ENCODE data around the gene NTMT1.

NTMT1 gene

DNA sequence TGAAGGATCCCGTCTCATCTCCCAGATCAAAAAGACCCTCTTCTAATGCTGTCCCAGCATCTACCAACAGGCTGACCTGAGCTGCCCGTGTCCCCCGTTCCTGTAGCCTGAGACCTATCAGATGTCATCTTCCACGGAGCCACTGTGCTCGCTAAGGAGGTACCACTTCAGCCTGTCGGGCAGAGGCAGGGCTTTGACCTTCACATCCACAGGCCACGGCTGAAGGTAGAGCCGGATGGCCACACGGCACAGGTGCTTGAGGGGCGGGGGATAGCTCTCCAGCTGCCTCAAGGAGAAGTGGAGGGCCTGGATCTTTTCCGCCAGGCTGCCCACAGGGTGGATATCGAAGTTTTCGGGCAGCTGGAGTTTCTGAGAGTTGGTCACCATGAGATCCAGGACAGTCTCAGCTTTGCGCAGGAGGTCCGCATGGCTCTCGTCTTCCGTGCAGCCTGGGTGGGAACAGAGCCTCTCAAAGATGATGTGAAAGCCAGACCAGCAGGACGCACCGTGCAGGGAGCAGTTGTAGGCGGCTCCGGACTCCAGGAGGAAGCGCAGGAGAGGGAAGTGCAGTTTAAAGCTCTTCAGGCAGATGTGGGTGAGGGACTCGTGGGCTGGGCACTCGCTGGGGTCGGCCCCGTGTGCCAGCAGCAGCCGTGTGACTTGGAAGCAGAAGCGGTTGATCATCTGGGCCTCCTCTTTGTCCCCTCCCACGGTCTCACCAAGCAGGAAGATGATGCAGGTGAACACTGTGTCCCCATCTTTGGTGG is 11.9 kb downstream of the NTMT1 start:
- DNase-seq, result no peak

DNA sequence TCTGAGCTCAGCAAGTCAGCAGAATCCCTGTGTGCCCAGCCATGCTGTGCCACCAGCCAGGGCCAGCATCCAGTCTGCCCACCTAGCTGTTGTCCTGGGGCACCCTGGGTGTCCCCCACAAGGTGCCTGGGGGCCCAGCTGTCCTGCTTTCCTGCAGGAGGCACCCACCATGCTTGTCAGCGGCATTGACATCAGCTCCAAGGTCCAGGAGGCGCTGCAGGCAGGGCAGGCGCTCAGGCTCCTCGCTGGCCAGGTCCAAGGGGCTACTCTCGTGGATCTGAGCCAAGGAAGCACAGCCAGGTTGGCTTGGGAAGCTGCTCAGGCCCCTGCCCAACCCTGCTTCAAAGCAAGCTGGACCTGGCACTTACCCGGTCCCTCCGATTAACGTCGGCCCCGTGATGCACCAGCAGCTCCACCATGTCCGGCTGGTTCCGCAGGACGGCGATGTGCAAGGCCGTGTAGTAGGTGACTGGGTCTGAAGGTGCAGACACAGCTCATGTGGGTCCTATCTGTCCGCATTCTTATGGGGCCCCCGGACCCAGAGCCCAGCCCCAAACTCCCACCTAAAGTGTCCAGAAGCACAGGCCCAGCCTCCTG is 13.2 kb downstream of the NTMT1 start:
- no peak for DNase-seq

DNA sequence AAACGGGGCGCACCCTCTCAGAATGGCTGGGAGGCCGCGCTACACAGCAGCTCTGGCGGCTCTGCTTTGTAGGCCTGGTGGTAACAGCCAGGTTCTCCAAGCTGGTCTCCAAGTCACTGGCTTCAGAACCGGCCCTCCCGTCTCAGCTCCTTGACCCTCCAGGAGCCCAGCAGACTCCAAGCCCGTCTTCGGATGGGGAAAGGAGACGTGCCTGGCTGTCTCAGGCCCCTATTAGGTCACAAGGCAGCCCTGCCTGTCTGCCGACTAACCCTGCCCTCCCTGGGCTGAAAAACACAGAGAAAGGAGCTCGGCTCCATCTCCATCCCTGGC is 13.8 kb downstream of the NTMT1 start:
- DNase-seq, result no peak

DNA sequence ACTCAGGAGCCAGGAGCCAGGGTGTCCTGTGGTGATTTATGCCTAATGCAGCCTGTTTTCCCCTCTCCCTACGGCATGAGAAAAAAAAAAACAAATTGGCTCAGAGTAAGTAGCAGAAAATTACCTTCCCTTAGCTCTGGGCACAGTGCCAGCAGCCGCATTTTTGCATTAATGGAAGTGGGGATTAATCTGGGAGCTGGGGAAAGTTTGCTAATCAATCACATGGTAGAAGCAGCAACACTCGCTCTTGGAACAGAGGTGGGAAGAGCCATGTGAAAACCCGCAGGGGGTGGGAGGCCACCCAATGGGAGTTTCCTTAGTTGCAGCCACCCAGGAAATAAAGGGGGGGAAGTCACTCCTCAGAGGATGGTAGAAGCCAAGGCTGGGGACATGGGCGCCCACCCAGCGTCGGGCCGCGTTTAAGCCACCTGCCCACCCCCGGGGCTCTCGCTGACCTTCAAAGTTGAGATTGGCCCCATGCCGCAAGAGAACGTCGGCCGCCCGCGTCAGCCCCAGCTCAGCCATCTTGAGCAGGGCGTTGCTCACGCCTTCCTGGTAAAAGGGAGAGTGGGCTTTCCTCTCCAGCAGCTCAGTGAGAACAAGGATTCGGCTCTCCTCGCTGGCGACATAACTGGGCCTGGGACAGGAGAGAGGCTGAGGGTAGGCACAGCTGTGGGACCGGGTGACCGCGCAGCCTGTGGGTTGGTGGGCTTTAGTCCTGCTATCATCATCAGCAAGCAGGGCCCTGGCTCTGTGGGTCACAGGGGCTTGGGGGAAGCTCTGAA is 14.3 kb downstream of the NTMT1 start:
- DNase-seq, result peak; percentile 24

DNA sequence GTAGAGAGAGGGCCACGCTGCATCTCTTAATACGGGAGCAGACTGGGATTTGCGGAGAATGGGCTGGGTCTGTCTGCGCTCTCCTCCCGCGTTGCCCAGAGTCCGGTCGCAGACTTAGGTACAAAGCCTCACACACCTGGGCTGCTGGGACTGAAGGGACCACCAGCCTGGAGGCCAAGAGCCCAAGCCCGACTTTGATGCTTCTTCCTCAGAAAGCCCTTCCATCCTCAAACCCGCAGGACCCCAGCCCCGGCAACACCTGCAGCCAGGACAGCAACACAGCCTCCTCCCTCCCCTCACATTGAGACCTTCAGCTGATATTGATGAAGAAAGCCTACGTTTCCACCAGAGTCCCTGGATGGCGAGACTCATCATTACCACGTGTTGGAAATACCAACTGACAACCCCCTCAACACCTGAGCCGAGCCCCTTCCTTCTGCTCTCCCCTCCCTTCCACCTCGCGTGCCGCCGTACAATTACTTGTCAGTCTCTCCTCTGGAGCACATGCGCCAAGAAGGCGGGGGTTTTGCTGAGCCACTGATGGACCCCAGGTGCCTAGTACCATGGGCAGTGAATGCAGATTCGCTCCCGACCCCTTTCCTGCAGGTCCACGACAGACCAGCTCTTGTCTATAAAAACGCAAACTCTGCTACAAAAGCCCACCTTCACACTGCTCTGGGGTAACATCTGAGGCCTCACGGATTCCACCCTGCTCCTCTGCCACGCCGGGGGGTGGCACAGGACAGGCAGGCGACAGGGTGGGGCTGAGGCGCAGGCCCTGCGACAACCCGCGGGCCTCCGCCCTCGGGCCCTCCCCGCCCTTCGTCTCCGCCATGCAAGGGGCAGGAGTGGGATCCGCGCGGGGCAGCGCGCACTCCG is 15.1 kb downstream of the NTMT1 start:
- DNase-seq, result no peak

DNA sequence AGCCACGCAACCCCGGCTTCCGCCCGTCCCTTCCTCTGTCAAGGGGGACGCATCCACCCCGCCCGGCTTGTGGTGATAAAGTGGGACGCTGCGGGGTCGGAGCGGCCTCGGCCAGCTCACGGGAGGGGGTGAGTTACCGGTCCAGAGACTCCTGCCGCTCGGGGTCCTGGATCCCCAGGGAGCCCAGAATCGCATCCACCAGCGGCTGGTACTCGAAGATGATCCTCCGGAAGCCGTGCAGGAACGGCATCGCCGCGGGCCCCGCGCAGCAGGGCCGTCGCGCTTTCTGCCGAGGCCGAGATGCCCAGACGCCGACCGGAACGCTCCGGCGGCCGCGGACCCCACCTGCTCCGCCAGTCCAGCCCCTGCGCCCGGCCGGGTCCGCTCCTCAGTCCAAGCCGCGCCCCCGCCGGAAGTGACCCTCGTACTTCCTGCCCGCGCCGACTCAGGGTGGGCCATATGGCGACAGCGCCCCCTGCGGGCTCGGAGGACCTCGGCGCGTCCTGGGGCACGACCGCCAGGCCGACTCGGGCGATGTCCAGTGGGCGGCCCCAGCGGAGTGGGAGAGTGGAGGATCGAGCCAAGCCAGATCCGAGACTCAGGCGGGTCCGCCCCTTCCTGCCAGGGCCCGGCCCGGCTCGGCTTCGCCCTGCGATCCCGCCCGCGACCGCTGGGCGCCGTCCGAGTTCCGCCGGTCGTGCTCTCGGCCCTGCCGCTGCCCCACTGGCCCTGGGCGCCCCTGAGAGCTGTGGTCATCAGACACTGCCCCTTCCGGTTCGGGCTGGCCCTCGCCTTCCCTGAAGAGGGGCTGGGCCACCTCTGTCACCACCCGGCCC is 16.0 kb downstream of the NTMT1 start, which contains the start of gene ASB6:
Gene ASB6 (minus strand): TSS at position 402 of the 836 bp plus-strand sequence. CDS start 152 bp downstream, at position 250.
- DNase-seq, result peak; percentile 68

DNA sequence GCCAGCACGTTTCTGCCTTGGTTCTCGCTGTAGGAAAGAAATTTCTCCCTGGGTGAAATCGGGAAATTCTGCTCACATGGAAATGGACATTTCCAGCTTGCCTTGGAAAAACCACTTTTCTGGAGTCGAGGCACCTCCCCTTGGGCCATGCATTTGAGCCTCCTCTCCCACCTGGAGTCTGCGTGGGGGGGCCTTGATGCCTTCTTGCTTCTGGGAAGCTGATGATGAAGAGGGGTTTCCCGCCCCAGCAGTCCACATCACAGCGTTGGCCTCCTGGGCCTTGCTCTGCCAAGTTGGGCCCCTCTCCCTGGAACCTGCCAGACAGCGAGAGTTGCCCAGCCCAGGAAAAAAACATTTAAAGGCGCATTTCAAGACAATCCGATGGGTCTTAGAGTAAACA is 17.7 kb downstream of the NTMT1 start:
- no peak for DNase-seq

DNA sequence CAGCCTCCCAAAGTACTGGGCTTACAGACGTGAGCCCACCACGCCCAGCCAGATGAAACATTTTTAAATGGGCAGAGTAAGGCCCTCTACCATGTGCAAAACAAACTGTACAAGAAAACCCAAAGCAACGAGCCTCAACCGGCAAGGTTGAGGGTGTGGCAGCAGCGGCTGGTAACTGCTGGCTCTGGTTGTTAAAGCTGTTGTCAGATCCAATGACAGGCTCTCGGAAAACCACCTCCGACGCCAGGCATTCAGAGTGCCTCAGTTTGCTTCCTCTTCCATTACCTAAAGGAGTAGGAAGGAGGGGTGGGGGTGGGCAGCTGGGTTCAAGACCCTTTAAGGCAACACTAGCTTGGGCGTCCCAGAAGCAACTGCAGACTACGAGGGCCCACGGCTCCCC is 18.4 kb downstream of the NTMT1 start:
- no peak for DNase-seq

DNA sequence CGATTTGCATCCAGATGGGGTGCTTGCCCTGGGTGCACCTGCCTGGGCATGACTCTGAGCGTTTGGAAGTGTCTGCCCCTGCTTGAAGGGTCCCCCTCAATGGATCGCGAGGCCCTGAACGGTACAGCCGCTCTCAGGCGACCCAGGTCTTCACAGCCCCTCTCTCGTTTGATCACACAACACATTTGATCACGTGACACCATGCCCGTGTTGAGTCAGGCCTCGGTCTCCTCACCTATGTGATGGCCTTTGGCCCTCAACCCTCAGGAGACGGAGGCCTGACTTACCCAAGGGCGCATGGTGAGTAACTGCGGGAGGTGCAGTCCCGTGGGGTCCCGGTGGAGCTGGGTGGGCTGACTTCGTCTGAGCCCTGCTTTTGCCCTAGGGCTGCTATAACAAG is 18.9 kb downstream of the NTMT1 start:
- no peak for DNase-seq

DNA sequence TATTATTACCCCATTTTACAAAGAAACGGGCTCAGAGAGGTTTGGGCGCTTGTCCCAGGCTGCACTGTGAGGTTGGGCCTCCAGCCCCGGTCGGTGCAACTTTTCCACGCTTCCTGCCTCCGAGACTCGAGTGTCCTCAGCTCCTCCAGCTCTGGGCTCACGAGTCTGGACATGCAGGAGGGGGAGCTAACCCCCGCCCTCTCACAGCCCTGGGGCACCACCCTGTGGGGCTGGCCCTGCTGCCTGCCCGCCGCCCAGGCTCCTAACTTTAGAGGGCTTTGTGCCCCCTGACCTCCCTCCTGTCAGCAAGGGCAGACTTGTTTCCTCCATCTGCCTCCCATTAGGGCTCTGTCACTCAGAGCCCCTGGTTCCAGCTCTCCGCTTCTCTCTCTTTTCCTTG is 20.3 kb downstream of the NTMT1 start:
- no peak for DNase-seq

DNA sequence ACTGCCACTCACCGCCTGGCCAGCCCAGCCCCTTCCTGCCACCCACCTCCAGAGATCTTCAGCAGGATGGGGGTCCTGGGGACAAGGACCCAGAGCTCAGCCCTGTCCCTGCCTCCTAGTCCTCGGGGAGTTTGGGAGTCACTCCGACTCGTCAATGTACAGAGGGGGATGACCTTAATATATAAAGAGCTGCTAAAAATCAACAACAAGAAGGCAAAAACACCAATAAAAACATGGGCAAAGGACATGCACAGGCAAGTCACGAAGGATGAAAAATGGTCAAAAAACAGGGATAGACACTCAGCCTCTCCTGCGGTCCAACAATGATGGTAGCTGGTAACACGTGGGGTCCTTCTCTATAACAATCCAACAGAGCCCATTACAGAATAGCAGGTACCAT is 20.7 kb downstream of the NTMT1 start:
- DNase-seq, result no peak

DNA sequence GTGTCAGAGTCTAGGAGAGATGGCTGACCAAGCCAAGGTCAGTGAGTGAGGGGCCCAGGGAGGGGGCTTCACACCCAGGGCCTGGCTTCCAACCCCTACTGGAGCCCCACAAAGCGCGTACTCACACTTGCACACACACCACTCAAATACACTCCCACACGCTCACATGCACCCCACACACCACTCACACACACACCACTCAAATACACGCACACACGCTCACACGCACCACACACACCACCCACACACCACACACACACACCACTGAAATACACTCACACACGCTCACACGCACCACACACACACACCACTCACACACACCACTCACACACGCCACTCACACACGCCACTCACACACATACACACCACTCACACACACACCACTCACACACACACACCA is 21.7 kb downstream of the NTMT1 start:
- DNase-seq, result no peak

DNA sequence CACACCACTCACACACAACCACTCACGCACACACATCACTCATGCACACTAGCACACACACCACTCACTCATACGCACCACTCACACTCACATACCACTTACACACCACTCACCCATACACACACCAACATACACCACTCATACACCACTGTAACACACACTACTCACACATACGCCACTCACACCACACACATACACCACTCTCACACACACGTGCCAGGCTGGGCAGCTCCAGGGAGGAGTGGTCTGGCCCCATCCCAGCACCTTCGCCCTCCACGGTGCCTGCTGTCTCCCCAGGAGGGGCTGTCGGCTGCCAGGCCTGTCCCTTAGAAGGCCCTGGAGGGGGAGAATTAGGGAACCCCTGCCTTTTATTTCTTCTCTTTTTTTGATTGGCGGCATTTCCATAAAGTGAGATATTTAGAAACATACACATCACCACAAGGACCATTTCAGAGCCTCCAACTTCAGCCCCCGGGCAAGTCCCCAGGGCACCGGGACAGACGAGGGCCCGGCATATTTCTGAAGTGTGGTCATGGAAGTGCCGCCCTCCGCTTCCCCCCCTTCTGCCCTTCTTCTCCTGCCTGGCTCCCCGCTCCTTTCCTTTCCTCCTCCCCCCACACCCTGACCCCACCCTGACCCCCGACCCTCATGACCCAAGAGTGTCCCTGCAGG is 22.3 kb downstream of the NTMT1 start:
- no peak for DNase-seq

DNA sequence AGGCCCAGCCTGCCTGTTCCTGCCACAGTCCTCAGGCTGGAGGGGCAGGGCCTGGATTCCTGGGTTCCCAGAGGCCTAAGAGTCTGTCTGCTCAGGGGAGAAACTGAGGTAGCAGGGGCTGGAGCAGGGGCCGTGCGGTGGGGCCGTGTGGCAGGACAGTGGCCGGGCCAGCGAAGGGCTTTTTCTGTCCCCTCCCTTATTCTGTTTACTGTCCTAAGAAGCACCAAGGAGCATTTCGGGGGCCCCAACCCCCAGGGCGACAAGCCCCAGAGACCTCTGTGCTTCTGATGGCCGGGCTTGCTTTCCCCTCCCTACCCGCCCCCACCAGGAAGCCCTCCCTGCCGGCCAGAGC is 22.8 kb downstream of the NTMT1 start:
- DNase-seq, result no peak

DNA sequence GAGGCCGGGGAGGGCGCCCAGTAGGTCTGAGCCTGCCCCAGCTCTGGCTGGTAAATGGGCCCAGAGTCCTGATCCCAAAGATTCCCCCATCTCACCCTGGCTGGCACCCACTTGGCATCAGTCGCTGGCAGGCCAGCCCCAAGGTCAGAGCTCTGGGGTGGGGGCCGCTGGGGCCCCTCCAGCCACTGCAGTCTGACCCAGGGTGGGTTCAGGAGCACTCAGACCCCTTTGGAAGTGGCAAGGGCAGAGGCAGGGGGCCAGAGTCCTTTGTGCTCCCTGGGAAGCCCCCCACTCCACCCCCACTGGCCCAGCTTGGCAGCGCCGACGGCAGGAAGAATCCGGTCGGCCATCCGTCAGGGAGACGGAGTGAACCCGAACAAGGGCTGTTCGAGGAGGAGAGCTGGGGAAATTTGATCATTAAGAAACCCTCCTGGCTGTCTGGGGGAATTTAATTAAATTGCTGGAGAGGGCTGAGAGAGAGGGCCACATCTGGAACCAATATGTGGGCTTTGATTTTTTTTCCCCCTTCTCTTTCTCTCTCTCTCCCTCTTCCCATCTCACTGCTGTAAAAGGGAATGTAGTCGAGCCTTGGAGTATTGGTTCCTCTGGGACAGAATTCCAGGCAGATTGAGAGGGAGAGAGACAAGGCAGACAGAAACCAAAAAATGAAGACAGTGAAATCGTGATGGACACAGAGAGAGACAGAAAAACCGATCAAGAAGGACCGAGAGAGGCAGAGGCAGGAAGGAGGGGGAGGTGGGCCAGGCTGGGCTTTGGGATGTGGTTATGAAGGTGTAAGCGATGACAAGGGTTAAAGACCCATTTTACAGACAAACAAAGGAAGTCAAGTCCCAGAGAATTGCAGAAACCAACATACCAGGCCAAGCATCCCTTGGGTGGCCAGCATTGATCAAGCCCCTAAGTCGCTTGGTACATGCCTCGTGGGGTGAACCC is 24.0 kb downstream of the NTMT1 start:
- no peak for DNase-seq

DNA sequence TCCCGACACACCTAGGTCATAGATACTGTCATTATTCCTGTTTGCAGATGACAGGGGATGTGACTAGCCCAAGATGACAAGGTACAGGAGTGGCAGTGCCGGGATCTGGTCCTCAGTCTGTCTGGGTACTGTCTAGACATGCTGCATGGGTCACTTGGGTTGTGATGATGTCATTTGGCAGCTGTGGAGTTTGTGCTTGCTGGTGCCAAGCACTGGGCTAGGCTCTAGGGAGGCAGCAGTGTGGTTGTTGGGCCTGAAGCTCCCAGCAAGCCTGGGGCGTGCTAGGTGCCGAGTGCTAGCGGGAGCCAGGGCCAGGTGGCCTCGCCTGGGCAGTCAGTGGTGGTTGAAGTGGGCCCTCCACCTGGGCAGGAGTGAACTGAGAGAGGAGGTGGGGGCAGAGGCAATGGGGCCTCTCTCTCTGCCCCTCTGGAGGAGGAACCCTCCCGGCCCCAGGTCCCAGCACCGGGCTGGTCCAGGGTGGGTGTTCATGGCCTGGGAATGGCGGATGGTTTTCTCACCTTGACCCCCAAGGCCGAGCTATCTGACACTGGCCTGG is 24.8 kb downstream of the NTMT1 start:
- DNase-seq, result no peak

DNA sequence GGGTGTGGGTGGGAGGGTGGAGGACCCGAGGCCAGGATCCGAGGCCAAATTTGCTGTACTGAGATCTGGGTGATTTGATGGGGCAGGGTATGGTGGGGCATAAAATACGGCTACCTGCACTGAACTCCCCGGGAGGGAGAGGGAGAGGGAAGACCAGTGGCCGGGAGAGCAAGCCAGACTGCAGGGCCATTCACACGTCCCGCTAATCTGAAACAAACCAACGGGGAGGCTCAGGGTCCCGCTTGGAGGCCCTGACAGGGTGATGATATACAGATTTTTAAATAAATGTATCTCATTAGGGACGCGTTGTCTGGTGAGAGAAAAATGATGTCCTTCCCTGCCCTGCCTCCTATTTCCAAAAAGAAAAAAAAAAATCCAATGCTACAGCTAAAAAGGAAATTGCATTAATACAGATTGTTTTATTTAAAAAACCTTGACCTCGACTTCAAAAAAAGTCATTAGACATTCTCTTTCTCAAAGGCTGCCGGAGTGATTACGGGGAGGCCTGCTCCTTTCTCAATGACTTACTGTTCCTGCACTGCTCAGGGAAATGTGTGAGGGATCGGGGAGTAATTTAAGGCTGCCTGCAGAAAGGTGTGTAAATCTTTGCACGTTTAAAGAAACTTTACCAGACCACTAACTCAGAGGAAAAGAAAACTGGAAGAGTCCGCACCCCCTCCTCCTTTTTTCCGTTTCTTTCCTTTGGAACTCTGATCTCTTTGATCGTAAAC is 28.0 kb downstream of the NTMT1 start:
- DNase-seq, result no peak

DNA sequence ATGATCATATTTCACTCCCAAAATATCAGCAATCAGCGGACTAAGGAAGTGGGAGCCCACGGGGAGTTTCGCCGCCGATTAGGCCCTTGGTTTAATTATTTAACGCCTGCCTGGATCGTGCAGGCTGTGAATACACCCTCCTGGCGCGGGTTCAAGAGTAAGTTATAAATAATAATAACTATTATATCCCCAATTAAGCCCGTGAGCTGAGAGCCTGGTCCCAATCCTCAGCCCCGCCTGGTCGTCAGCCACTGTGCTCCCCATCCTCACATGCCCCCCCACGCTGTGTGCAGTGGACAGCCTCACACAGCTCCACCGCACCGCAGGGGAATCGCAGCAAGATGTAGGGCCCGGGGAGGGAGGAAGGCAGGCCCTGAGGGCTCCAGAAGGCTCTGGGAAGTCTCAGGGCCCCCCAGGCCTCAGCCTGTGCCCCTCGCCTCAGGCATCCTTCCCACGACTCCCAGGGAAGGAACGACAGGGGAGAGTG is 28.6 kb downstream of the NTMT1 start:
- no peak for DNase-seq

DNA sequence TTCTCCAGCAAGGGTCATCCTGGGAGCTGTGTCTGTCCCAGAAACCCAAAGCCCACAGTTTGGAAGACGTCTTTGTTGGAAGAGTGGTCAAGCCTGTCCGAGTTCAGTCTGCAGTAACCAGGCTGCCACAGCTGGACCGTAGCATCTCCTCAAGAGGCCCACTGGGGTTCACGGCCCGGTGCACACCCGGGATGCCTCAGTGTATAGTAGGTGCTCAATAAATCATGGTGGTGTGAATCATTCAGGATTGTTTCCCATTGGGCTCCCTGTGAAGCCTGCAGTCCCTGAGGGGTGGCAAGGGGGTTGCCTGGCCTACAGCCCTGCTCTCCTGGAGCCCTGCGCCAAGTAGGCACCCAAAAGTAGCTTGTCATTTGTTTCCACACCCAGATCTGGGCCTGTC is 29.2 kb downstream of the NTMT1 start:
- no peak for DNase-seq
